Measurements from ENCODE around the gene PDCD10.

The PDCD10 gene

GRCh38 chr3:167749209-167749608 is 14.5 kb upstream of the PDCD10 start:
- H3K4me3 ChIP-seq (ENCODE audit: low read length): no peak overlapping the region
- no peaks in the 10 kb centered on the region for H3K9me3 ChIP-seq (ENCODE audit: control insufficient read depth, low read length)
- H3K4me1 ChIP-seq (ENCODE audit: control insufficient read depth, insufficient read depth, low read length): peaks cover 5% of the 10 kb centered on the region
- H3K27me3 ChIP-seq (ENCODE audit: control insufficient read depth, insufficient read depth, low read length): no peaks in the 10 kb centered on the region
- H3K9ac ChIP-seq (ENCODE audit: low read length): no peak overlapping the region
- H3K36me3 ChIP-seq (ENCODE audit: control insufficient read depth, insufficient read depth, low read length): no peaks in the 10 kb centered on the region

DNA sequence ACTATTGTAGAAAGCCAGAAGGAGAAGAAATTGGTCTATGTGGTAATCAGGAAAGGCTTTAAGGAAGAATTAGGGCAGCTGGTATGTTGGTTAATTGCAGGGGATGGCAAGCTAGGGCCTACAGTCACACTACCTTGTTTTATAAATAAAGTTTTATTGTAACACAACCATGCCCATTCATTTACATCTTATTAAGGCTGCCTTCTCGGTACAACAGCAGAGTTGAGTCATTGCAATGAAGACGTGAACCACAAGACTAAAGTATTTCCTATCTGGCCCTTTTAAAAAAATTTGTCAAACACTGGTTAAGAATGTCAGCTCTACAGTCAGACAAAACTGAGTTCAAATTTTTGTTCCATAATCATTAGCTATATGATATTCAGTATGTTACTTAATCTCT is 9.1 kb upstream of the PDCD10 start:
- Histone ChIP-seq H3K4me1 (ENCODE audit: control insufficient read depth, insufficient read depth, low read length) (peaks cover 5% of the 10 kb centered on the region), H3K27me3 (ENCODE audit: control insufficient read depth, insufficient read depth, low read length) (no peaks in the 10 kb centered on the region), H3K9me3 (ENCODE audit: control insufficient read depth, low read length) (no peaks in the 10 kb centered on the region), H3K9ac (ENCODE audit: low read length) (no peak overlapping the region), H3K4me3 (ENCODE audit: low read length) (no peak overlapping the region), H3K36me3 (ENCODE audit: control insufficient read depth, insufficient read depth, low read length) (no peaks in the 10 kb centered on the region)

DNA sequence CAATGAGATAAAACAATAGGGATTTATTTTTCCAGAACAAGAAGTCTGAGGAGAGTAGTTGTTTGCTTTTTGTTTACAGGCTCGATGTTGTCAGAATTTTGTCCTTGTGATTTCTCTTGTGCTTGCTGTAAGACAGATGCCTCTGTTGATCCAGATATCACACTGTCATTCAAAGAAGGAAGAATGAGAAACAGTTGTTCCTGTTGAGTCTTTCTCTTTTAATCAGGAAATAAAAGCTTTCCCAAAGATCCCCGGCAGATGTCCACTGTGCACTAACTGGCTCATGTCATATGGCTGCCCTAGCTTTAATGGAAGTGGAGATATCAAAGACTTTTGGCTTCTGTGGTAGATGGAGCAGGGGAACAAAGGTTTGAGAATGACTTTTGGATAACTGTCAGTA is 7.6 kb upstream of the PDCD10 start:
- H3K9ac ChIP-seq (ENCODE audit: low read length): no peak overlapping the region
- no peaks in the 10 kb centered on the region for H3K27me3 ChIP-seq (ENCODE audit: control insufficient read depth, insufficient read depth, low read length)
- no peaks in the 10 kb centered on the region for H3K4me1 ChIP-seq (ENCODE audit: control insufficient read depth, insufficient read depth, low read length)
- no peaks in the 10 kb centered on the region for H3K36me3 ChIP-seq (ENCODE audit: control insufficient read depth, insufficient read depth, low read length)
- no peaks in the 10 kb centered on the region for H3K9me3 ChIP-seq (ENCODE audit: control insufficient read depth, low read length)
- H3K4me3 ChIP-seq (ENCODE audit: low read length): no peak overlapping the region

GRCh38 chr3:167740961-167741587 is 6.4 kb upstream of the PDCD10 start:
- Histone ChIP-seq H3K9me3 (ENCODE audit: control insufficient read depth, low read length) (no peaks in the 10 kb centered on the region), H3K27me3 (ENCODE audit: control insufficient read depth, insufficient read depth, low read length) (no peaks in the 10 kb centered on the region), H3K36me3 (ENCODE audit: control insufficient read depth, insufficient read depth, low read length) (no peaks in the 10 kb centered on the region), H3K4me3 (ENCODE audit: low read length) (no peak overlapping the region), H3K4me1 (ENCODE audit: control insufficient read depth, insufficient read depth, low read length) (no peaks in the 10 kb centered on the region), H3K9ac (ENCODE audit: low read length) (no peak overlapping the region)

DNA sequence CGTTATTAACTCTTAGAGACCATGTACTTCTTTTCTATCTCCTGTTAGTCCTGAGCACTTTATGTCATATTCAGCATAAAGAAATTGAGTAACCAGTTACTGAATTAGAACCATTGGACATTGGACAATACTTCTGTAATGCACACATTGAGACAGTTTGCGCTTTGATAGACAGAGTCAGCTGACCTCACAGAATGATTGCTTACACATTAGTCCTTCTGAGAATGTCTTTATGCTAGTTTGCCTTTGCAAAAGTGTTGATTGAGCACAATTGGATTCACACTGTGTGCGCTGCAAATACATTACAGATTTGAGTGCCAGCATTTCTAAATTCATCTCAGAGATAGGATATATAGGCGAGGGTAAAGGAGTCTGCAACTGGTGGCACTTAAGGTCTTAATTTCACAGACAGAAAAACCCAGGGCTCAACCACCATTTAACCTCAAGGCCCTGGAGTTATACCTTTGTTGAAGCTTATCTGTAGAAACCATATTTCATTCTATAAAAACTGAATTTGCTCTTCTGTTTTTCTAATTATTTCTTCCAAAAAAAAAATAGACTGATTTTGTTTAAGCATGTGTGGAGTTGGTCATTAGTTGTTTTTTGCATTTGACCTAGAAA is 4.6 kb upstream of the PDCD10 start:
- Histone ChIP-seq H3K4me3 (ENCODE audit: low read length) (no peak overlapping the region), H3K27me3 (ENCODE audit: control insufficient read depth, insufficient read depth, low read length) (no peaks in the 10 kb centered on the region), H3K9me3 (ENCODE audit: control insufficient read depth, low read length) (no peaks in the 10 kb centered on the region), H3K9ac (ENCODE audit: low read length) (no peak overlapping the region), H3K36me3 (ENCODE audit: control insufficient read depth, insufficient read depth, low read length) (no peaks in the 10 kb centered on the region), H3K4me1 (ENCODE audit: control insufficient read depth, insufficient read depth, low read length) (no peaks in the 10 kb centered on the region)

DNA sequence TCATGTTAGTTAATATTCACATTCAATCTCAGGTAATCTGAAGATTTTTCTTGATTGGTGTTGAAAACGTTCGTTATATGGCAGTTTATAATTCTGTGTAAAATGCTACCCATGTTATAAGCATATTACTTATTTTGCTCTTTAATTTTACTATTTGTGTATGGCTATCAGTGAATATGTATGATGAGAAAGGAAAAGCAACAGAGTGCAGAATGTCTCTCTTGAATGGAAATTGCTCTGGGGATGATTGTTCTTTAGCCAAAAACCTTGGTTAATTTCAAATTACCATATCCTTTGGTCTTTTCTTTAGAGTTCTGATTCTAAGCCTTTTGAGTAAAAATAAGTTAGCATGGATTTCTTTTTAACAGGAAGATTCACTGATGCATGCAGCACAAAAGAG is 3.3 kb upstream of the PDCD10 start:
- no peaks in the 10 kb centered on the region for H3K27me3 ChIP-seq (ENCODE audit: control insufficient read depth, insufficient read depth, low read length)
- no peak overlapping the region for H3K9ac ChIP-seq (ENCODE audit: low read length)
- no peaks in the 10 kb centered on the region for H3K4me1 ChIP-seq (ENCODE audit: control insufficient read depth, insufficient read depth, low read length)
- no peaks in the 10 kb centered on the region for H3K9me3 ChIP-seq (ENCODE audit: control insufficient read depth, low read length)
- no peak overlapping the region for H3K4me3 ChIP-seq (ENCODE audit: low read length)
- no peaks in the 10 kb centered on the region for H3K36me3 ChIP-seq (ENCODE audit: control insufficient read depth, insufficient read depth, low read length)

DNA sequence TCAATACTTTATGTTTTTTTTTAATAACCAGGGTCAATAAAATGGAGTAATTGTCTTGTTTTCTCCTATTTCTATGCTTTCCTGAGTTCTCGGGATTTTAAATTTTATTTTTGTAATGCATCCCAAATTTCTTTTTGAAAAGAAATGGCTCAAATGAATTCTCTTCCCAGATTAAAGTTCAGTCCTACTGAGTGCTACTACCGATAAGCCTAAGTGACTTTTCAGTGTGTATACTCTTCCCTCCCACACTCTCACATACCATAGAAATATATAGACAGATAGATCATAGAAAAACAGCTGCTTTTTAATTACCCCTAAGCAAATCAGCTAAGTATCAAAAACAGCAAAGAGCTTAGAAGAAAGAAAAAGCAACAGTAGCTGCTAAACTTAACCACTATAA is 2.3 kb upstream of the PDCD10 start:
- Histone ChIP-seq H3K9me3 (ENCODE audit: control insufficient read depth, low read length) (no peaks in the 10 kb centered on the region), H3K36me3 (ENCODE audit: control insufficient read depth, insufficient read depth, low read length) (no peaks in the 10 kb centered on the region), H3K4me1 (ENCODE audit: control insufficient read depth, insufficient read depth, low read length) (peaks cover 7% of the 10 kb centered on the region), H3K9ac (ENCODE audit: low read length) (no peak overlapping the region), H3K27me3 (ENCODE audit: control insufficient read depth, insufficient read depth, low read length) (no peaks in the 10 kb centered on the region), H3K4me3 (ENCODE audit: low read length) (no peak overlapping the region)

GRCh38 chr3:167736264-167736787 is 1.6 kb upstream of the PDCD10 start:
- Histone ChIP-seq H3K9me3 (ENCODE audit: control insufficient read depth, low read length) (no peaks in the 10 kb centered on the region), H3K4me3 (ENCODE audit: low read length) (peak overlapping the region; percentile 53), H3K9ac (ENCODE audit: low read length) (peak overlapping the region; percentile 67), H3K4me1 (ENCODE audit: control insufficient read depth, insufficient read depth, low read length) (peaks cover 7% of the 10 kb centered on the region), H3K27me3 (ENCODE audit: control insufficient read depth, insufficient read depth, low read length) (no peaks in the 10 kb centered on the region), H3K36me3 (ENCODE audit: control insufficient read depth, insufficient read depth, low read length) (no peaks in the 10 kb centered on the region)

- Histone ChIP-seq H3K4me3 (ENCODE audit: low read length) (peak within 1 kb of the TSS; percentile 53), H3K36me3 (ENCODE audit: control insufficient read depth, insufficient read depth, low read length) (no peaks in the 10 kb centered on the region), H3K9me3 (ENCODE audit: control insufficient read depth, low read length) (no peaks in the 10 kb centered on the region), H3K27me3 (ENCODE audit: control insufficient read depth, insufficient read depth, low read length) (no peaks in the 10 kb centered on the region), H3K9ac (ENCODE audit: low read length) (peak within 1 kb of the TSS; percentile 95), H3K4me1 (ENCODE audit: control insufficient read depth, insufficient read depth, low read length) (peaks cover 7% of the 10 kb centered on the region)
Measured at GRCh38 chr3:167735233-167736138, 794 bp upstream of the PDCD10 start, which contains the start of gene SERPINI1. Gene SERPINI1, plus strand, starts transcription at chr3:167735721. Its CDS starts 53,408 bp downstream, at chr3:167789129.

DNA sequence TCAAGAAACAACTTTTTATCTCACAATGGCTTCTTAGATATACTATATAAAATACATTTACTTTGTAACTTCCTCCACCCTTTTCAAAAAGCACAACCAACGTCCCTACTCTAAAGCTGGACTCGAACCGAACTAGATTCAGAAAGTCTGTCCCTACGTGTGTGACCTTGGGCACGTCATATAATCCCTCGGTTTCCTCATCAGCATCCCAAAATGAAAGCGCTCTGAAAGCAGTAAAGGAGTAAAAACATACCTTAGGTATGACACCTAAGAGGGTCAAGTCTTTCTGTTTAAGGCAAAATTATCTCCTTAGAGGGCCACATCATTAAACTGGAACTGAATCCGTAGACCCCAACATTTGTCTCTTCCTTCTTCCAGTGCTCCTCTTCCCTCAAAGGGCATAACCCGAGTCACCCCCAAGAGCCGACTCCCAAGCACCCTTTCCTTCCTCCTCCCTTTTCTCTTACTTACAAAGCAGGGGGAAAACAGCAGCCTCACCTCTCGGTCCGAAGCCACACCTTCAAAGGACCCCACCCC is 663 bp downstream of the PDCD10 start:
- Histone ChIP-seq H3K9me3 (ENCODE audit: control insufficient read depth, low read length) (no peaks in the 10 kb centered on the region), H3K4me3 (ENCODE audit: low read length) (peak overlapping the region; percentile 53)

DNA sequence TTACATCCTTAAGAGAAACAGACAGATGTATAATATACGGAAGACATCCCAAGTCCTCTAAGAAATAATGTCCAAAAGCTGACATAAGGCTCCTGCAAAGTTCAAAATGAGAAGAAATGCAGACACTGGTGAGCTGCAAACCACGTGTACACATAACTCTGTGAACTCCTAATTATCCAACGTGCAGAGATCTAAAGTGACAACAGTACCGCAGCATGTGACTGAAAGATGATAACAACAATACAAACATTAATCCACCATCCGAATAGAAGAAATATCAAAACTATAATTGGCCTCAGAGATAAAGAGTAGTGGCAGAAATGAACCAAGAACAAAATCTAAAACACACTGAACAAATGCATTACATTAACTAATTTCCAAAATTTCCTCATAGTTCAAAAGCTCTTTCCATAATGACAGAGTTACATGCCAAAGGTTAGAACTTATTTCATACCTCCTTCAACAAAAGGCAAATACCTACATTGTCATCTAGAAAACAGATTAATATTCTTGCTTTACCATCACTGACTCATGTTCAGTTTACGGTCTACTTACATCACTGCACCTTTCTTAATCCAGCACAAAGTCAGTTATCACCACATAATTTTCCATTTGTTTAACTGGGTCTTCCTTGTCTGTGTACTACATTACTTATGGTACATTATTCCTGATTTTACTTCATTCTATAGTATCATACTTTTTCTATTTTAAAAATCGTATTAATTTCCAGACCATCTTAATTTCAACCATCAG is 2.2 kb downstream of the PDCD10 start:
- Histone ChIP-seq H3K4me1 (ENCODE audit: control insufficient read depth, insufficient read depth, low read length) (peaks cover 10% of the 10 kb centered on the region), H3K4me3 (ENCODE audit: low read length) (no peak overlapping the region), H3K9me3 (ENCODE audit: control insufficient read depth, low read length) (no peaks in the 10 kb centered on the region)

More for the DNA sequence above, 663 bp downstream of the PDCD10 start:
- Histone ChIP-seq H3K36me3 (ENCODE audit: control insufficient read depth, insufficient read depth, low read length) (no peaks in the 10 kb centered on the region), H3K9ac (ENCODE audit: low read length) (peak overlapping the region; percentile 95), H3K27me3 (ENCODE audit: control insufficient read depth, insufficient read depth, low read length) (no peaks in the 10 kb centered on the region), H3K4me1 (ENCODE audit: control insufficient read depth, insufficient read depth, low read length) (peaks cover 7% of the 10 kb centered on the region)

More for the DNA sequence above, 2.2 kb downstream of the PDCD10 start:
- no peaks in the 10 kb centered on the region for H3K36me3 ChIP-seq (ENCODE audit: control insufficient read depth, insufficient read depth, low read length)
- no peaks in the 10 kb centered on the region for H3K27me3 ChIP-seq (ENCODE audit: control insufficient read depth, insufficient read depth, low read length)
- H3K9ac ChIP-seq (ENCODE audit: low read length): no peak overlapping the region

Data from mucosa of stomach (tissue), 1 donor.